Measurements from ENCODE around the gene TOM1. TPM values are rescaled to one million over a fixed set of nuclear protein-coding genes. Genes with fewer than 3 reads are reported as not detected.
A peak's percentile ranks its signal among the peaks of the same experiment; 100 is the strongest.

The TOM1 gene
- total and polyA plus RNA-seq, 2 of the 13 experiments (the other 11 are each of a cell fraction or from before 2014, with no cell fraction given) = 30.8 to 87.3 TPM

DNA sequence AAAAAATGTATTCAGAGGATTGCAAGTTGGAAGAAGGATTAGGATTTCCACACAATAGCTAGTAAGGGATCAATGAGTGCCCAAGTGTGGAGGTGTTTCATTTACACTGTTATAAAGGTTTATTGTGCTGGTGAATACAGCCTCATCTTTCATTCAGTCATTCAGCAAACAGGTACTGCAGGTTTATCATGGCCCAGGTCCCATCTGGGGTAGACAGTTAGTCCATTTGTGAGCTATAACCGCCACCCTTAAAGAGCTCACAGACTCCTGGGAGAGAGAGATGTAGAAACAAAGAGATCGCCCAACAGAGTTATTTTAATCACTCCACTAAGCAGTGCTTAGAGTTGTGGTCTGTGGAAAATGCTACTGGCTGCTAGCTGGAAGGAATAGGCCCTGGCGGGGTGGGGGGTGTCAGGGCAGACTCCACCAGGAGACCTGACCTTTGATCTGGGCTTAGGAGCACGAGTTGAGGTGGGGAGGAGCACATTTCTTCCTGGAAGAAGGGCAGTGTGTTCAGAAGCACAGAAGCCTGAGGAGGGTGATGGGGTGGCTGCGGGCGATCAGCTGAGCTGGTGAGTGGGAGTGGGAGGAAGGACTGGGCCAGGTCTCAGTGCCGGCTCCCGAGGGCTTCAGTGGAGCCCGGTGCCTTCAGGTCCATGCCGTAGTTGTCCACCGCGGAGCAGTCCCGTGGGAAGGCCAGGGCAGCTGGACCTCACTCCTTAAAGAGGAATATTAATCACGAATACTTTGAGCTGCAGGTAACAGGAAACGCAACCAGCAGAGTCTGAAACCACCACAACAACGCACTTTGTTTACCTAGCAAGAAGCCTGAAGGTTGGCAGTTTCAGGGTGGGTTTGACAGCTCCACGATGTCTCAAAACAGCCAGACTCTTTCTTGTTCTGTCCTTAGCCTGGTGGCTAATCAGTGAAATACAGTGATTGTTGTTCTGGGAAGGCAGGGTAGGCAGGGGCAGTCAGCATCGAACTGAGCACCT is 11.2 kb downstream of the TOM1 start (continued):
- TF ChIP-seq KDM5A (IDR thresholded peaks at IDR 0.05; ENCODE audit: borderline replicate concordance, low read length) = no peak
- no peak for TF ChIP-seq ZBTB1 (CRISPR knock-in tag; IDR thresholded peaks at IDR 0.05; ENCODE audit: borderline replicate concordance)
- TF ChIP-seq ATM (IDR thresholded peaks at IDR 0.05; ENCODE audit: borderline replicate concordance) = no peak
- no peak for TF ChIP-seq RELA (CRISPR knock-in tag; IDR thresholded peaks at IDR 0.05)
- TF ChIP-seq POLR2A (IDR thresholded peaks at IDR 0.05; ENCODE audit: insufficient read depth in 1 of 2, low read depth in 2 of 2, low read length in 2 of 2) = peak; percentile 54 to 62
- TF ChIP-seq MLLT10 (CRISPR knock-in tag; IDR thresholded peaks at IDR 0.05) = no peak
- no peak for TF ChIP-seq KDM4B (CRISPR knock-in tag; IDR thresholded peaks at IDR 0.05)
- TF ChIP-seq, protein P1, sequence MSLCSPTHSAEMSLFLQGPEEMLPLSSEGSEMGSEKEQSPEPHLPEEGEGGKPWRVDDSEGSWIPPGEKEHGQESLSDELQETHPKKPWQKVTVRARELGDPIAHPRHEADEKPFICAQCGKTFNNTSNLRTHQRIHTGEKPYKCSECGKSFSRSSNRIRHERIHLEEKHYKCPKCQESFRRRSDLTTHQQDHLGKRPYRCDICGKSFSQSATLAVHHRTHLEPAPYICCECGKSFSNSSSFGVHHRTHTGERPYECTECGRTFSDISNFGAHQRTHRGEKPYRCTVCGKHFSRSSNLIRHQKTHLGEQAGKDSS (CRISPR knock-in tag; IDR thresholded peaks at IDR 0.05; ENCODE audit: borderline replicate concordance, low read depth) = 0 out of 2 replicates have a peak, but pooled peaks have one; percentile 26
- peak; percentile 69 for TF ChIP-seq SAP130 (CRISPR knock-in tag; IDR thresholded peaks at IDR 0.05; ENCODE audit: low read depth)
- TF ChIP-seq, protein P2, sequence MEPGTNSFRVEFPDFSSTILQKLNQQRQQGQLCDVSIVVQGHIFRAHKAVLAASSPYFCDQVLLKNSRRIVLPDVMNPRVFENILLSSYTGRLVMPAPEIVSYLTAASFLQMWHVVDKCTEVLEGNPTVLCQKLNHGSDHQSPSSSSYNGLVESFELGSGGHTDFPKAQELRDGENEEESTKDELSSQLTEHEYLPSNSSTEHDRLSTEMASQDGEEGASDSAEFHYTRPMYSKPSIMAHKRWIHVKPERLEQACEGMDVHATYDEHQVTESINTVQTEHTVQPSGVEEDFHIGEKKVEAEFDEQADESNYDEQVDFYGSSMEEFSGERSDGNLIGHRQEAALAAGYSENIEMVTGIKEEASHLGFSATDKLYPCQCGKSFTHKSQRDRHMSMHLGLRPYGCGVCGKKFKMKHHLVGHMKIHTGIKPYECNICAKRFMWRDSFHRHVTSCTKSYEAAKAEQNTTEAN (CRISPR knock-in tag; conservative IDR thresholded peaks at IDR 0.05) = no peak
- peak; percentile 83 for TF ChIP-seq ZNF3 (CRISPR knock-in tag; IDR thresholded peaks at IDR 0.05)
- no peak for TF ChIP-seq ZNF326 (CRISPR knock-in tag; IDR thresholded peaks at IDR 0.05; ENCODE audit: borderline replicate concordance)
- no peak for TF ChIP-seq CSRNP1 (CRISPR knock-in tag; IDR thresholded peaks at IDR 0.05)
- no peak for TF ChIP-seq ZNF660 (CRISPR knock-in tag; IDR thresholded peaks at IDR 0.05; ENCODE audit: borderline replicate concordance, low read depth)
- TF ChIP-seq ATF1 (CRISPR knock-in tag; IDR thresholded peaks at IDR 0.05) = no peak
- TF ChIP-seq, protein P3, sequence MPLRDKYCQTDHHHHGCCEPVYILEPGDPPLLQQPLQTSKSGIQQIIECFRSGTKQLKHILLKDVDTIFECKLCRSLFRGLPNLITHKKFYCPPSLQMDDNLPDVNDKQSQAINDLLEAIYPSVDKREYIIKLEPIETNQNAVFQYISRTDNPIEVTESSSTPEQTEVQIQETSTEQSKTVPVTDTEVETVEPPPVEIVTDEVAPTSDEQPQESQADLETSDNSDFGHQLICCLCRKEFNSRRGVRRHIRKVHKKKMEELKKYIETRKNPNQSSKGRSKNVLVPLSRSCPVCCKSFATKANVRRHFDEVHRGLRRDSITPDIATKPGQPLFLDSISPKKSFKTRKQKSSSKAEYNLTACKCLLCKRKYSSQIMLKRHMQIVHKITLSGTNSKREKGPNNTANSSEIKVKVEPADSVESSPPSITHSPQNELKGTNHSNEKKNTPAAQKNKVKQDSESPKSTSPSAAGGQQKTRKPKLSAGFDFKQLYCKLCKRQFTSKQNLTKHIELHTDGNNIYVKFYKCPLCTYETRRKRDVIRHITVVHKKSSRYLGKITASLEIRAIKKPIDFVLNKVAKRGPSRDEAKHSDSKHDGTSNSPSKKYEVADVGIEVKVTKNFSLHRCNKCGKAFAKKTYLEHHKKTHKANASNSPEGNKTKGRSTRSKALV (CRISPR knock-in tag; IDR thresholded peaks at IDR 0.05) = no peak
- TF ChIP-seq KDM2A (CRISPR knock-in tag; IDR thresholded peaks at IDR 0.05; ENCODE audit: borderline replicate concordance, low read depth) = 0 out of 2 replicates have a peak, but pooled peaks have one; percentile 18
- TF ChIP-seq ARID5B (CRISPR knock-in tag; IDR thresholded peaks at IDR 0.05) = peak; percentile 61
- no peak for TF ChIP-seq ZNF292 (CRISPR knock-in tag; IDR thresholded peaks at IDR 0.05; ENCODE audit: borderline replicate concordance, low read depth)
- no peak for TF ChIP-seq NCOA1 (CRISPR knock-in tag; IDR thresholded peaks at IDR 0.05)
